Endothelial cell of umbilical vein (primary cell): Measurements from ENCODE around the gene TBC1D14. TPM values are rescaled to one million over a fixed set of nuclear protein-coding genes. Genes with fewer than 3 reads are reported as not detected.

Source experiments
- BruUV-seq: library from RNA; stranded (reverse); fragments of 400-500 nt; replicated peaks from 2 replicates; lab custom pipeline; 2021; lab: Mats Ljungman, UMichigan
- CTCF ChIA-PET: fragments of 300-600, 350-600 bp; sonication (Branson Sonifier 250); formaldehyde crosslinking; loops from one replicate; lab custom pipeline; 2021; ENCODE audit warnings: antibody characterized with exemption, inconsistent platforms; lab: Charles Lee
- POLR2A ChIA-PET: fragments of 300-600, 350-600 bp; sonication (Branson Sonifier 250); formaldehyde crosslinking; loops from one replicate; lab custom pipeline; 2021; ENCODE audit warnings: antibody characterized with exemption, inconsistent platforms; lab: Charles Lee
- DNase-seq: peaks from one replicate; pipeline ENCODE4 v3.0.0-alpha.2; 2011; ENCODE audit warnings: low read depth, low spot score
- FAIRE-seq: peaks from 2 replicates; lab custom pipeline; 2011; peaks lifted over from hg19 to GRCh38; lab: Jason Lieb, UNC
- H2AFZ ChIP-seq: 2 replicates; pipeline ENCODE4 v1.6.0; 2012; ENCODE audit warnings: low read depth, low read length, control low read depth, inconsistent platforms
- H3K27ac ChIP-seq: 2 replicates; pipeline ENCODE4 v1.5.1; 2011; ENCODE audit warnings: low read depth, mild to moderate bottlenecking, control low read depth, low read length, moderate library complexity; ENCODE audit not compliant: insufficient read depth
- H3K27me3 ChIP-seq, 2 experiments: 2 replicates each; pipeline versions ENCODE4 v1.6.0 to v1.6.1; 2011; ENCODE audit warnings: low read length in 2 of 2, mixed read lengths in 1 of 2; ENCODE audit not compliant: control insufficient read depth in 2 of 2, insufficient read depth in 2 of 2
- H3K36me3 ChIP-seq, 2 experiments: 2 replicates in 1 of 2; 3 replicates in 1 of 2; pipeline ENCODE4 v1.5.1; 2011; ENCODE audit warnings: low read length in 2 of 2, mild to moderate bottlenecking in 1 of 2, moderate library complexity in 1 of 2; ENCODE audit not compliant: control insufficient read depth in 2 of 2, insufficient read depth in 2 of 2; ENCODE audit errors: extremely low read depth in 1 of 2
- H3K4me1 ChIP-seq: 3 replicates; pipeline ENCODE4 v1.5.1; 2011; ENCODE audit warnings: mild to moderate bottlenecking, low read length; ENCODE audit not compliant: control insufficient read depth, insufficient read depth; ENCODE audit errors: extremely low read depth
- H3K4me2 ChIP-seq: 2 replicates; pipeline ENCODE4 v1.6.1; 2011; ENCODE audit warnings: low read length, control low read depth, mixed read lengths; ENCODE audit not compliant: insufficient read depth
- H3K4me3 ChIP-seq, 3 experiments: fragments of 200-600 bp in 1 of 3; sonication (generic), shearing (Covaris generic) in 1 of 3; replicated peaks in 1 of 3; 2 replicates each; pipeline ENCODE4 v1.5.1; 2011 to 2016; ENCODE audit warnings: control low read depth in 3 of 3, low read length in 3 of 3, mild to moderate bottlenecking in 2 of 3, inconsistent platforms in 1 of 3, low read depth in 1 of 3, moderate library complexity in 1 of 3; ENCODE audit not compliant: insufficient read depth in 1 of 3
- H3K79me2 ChIP-seq: 2 replicates; pipeline ENCODE4 v1.6.0; 2012; ENCODE audit warnings: low read length, inconsistent platforms; ENCODE audit not compliant: control insufficient read depth, insufficient read depth
- H3K9ac ChIP-seq: replicated peaks from 2 replicates; pipeline ENCODE3; 2011; ENCODE audit warnings: low read length, control low read depth; ENCODE audit not compliant: insufficient read depth; ENCODE audit errors: extremely low read depth
- H3K9me1 ChIP-seq: replicated peaks from 3 replicates; pipeline ENCODE4 v1.6.0; 2011; ENCODE audit warnings: mild to moderate bottlenecking, low read length; ENCODE audit not compliant: control insufficient read depth, insufficient read depth; ENCODE audit errors: extremely low read depth
- H3K9me3 ChIP-seq: replicated peaks from 2 replicates; pipeline ENCODE4 v1.5.1; 2012; ENCODE audit warnings: low read length, inconsistent platforms; ENCODE audit not compliant: control insufficient read depth, insufficient read depth
- H4K20me1 ChIP-seq: replicated peaks from 2 replicates; pipeline ENCODE3; 2011; ENCODE audit warnings: mild to moderate bottlenecking, low read length; ENCODE audit not compliant: control insufficient read depth, insufficient read depth; ENCODE audit errors: extremely low read depth
- CTCF ChIP-seq, 2 donors: IDR thresholded peaks; 1 replicate in 1 of 2; 2 replicates in 1 of 2; pipeline ENCODE4 v1.5.1; 2011; ENCODE audit warnings: low read length in 2 of 2, mild to moderate bottlenecking in 2 of 2, moderate library complexity in 2 of 2, control low read depth in 1 of 2, inconsistent platforms in 1 of 2, low read depth in 1 of 2; ENCODE audit not compliant: insufficient read depth in 1 of 2; ENCODE audit errors: extremely low read depth in 1 of 2
- EZH2 ChIP-seq: IDR thresholded peaks from 2 replicates; pipeline ENCODE4 v1.6.1; 2012; ENCODE audit warnings: borderline replicate concordance, low read depth, mild to moderate bottlenecking, moderate library complexity, low read length, inconsistent platforms; ENCODE audit not compliant: severe bottlenecking
- FOS ChIP-seq: IDR thresholded peaks from 2 replicates; pipeline ENCODE4 v1.6.1; 2011; ENCODE audit warnings: mild to moderate bottlenecking, low read length, moderate library complexity, borderline replicate concordance; ENCODE audit not compliant: insufficient read depth
- GATA2 ChIP-seq: IDR thresholded peaks from 2 replicates; pipeline ENCODE4 v1.7.0; 2011; ENCODE audit warnings: low read depth, mild to moderate bottlenecking, moderate library complexity, mixed read lengths, low read length; ENCODE audit not compliant: insufficient read length, insufficient read depth
- JUN ChIP-seq: IDR thresholded peaks from 2 replicates; pipeline ENCODE4 v1.6.1; 2011; ENCODE audit warnings: borderline replicate concordance, low read depth; ENCODE audit not compliant: insufficient read length, insufficient read depth
- MAX ChIP-seq: IDR thresholded peaks from 2 replicates; pipeline ENCODE4 v1.6.1; 2011; ENCODE audit not compliant: insufficient read depth, insufficient read length
- MYC ChIP-seq: IDR thresholded peaks from one replicate; pipeline ENCODE4 v1.6.1; 2011; ENCODE audit warnings: mild to moderate bottlenecking, low read depth, low read length
- POLR2A ChIP-seq: IDR thresholded peaks from 2 replicates; pipeline ENCODE4 v1.6.1; 2012; ENCODE audit warnings: low read depth, mild to moderate bottlenecking, control low read depth, low read length
- POLR2AphosphoS5 ChIP-seq: IDR thresholded peaks from 2 replicates; pipeline ENCODE4 v1.6.1; 2012; ENCODE audit warnings: low read depth, mild to moderate bottlenecking, control low read depth, low read length, moderate library complexity; ENCODE audit not compliant: insufficient read depth
- dilution Hi-C: fragments of 300-500 bp; cut with MboI; formaldehyde crosslinking; loops from one replicate; pipeline ENCODE4 v1.15.0; 2019; ENCODE audit warnings: low sequenced_read_pairs; ENCODE audit not compliant: extremely low pct_ligation_motif_present
- intact Hi-C: fragments of 100-400 bp; cut with micrococcal nuclease; formaldehyde crosslinking; loops from one replicate; pipeline ENCODE4 v1.10.0; 2022
- polyA plus RNA-seq, 4 experiments: library from polyadenylated mRNA; depleted of rRNA in 3 of 4; stranded (reverse) in 3 of 4; unstranded in 1 of 4; fragments of >200 nt; gene quantifications; 2 replicates each; pipeline versions ENCODE4 v1.2.1 to v1.2.3, GENCODE V29; 2011 to 2012; ENCODE audit warnings: missing spikeins in 1 of 4
- total RNA-seq: library from RNA; stranded (reverse); gene quantifications from 2 replicates; pipeline ENCODE4 v1.2.3, GENCODE V29; 2021

Gene TBC1D14
- total and polyA plus RNA-seq, 2 donors (not counting 3 experiments of a cell fraction or from before 2014, with no cell fraction given), result 23.7 to 24.8 TPM

- intact Hi-C loops, result no loop called here
- Histone ChIP-seq H3K4me1 (peaks cover 18% of the 10 kb centered on the region), H3K4me2 (no peak overlapping the region), H3K27ac (no peak overlapping the region), H3K4me3 (no peak overlapping the region), H3K9me3 (no peaks in the 10 kb centered on the region), H2AFZ (no peak overlapping the region), H3K27me3 (no peaks in the 10 kb centered on the region), H3K79me2 (no peaks in the 10 kb centered on the region), H3K36me3 (no peaks in the 10 kb centered on the region), H4K20me1 (no peaks in the 10 kb centered on the region), H3K9ac (no peak overlapping the region), H3K9me1 (no peaks in the 10 kb centered on the region)
- POLR2A ChIA-PET, result interaction anchor here (0.6 kb wide), 1 partner anchor 120 kb away, joined by 3 read pairs; no protein-coding TSS in a partner anchor
- dilution Hi-C loops, result no loop called here
- FAIRE-seq, result no peak
- no peak for TF ChIP-seq POLR2AphosphoS5
- DNase-seq, result no peak
- CTCF ChIA-PET, result interaction anchor here (1.5 kb wide), 1 partner anchor 14 kb away, joined by 3 read pairs; no protein-coding TSS in a partner anchor
- no TSS peak for BruUV-seq
Observed at GRCh38 chr4:6916069-6916586, 6.5 kb downstream of the TBC1D14 start.

- FAIRE-seq, result peak; percentile 62
Observed at GRCh38 chr4:6916587-6917460, 7.2 kb downstream of the TBC1D14 start.

More at GRCh38 chr4:6916587-6917460, 7.2 kb downstream of the TBC1D14 start:
- intact Hi-C loops (no loop called here), dilution Hi-C loops (no loop called here)
- no peak for TF ChIP-seq POLR2AphosphoS5
- TF ChIP-seq MYC, result no peak
- TF ChIP-seq POLR2A, result no peak
- TF ChIP-seq CTCF (IDR thresholded peaks at IDR 0.05; ENCODE audit: extremely low read depth in 1 of 2, insufficient read depth in 1 of 2, low read depth in 1 of 2, low read length in 2 of 2), result no peak
- TF ChIP-seq EZH2, result no peak
- peak; percentile 25 for TF ChIP-seq FOS
- peak; percentile 49 for TF ChIP-seq JUN
- no peak for TF ChIP-seq MAX
- TF ChIP-seq GATA2, result peak; percentile 19
- Histone ChIP-seq H3K9ac (no peak overlapping the region), H3K79me2 (no peaks in the 10 kb centered on the region), H3K9me1 (no peaks in the 10 kb centered on the region), H3K4me2 (no peak overlapping the region), H3K36me3 (no peaks in the 10 kb centered on the region), H4K20me1 (no peaks in the 10 kb centered on the region), H2AFZ (no peak overlapping the region), H3K4me1 (peaks cover 18% of the 10 kb centered on the region), H3K27ac (no peak overlapping the region), H3K9me3 (no peaks in the 10 kb centered on the region), H3K4me3 (no peak overlapping the region), H3K27me3 (no peaks in the 10 kb centered on the region)
- no TSS peak for BruUV-seq
- POLR2A ChIA-PET, result interaction anchor here (0.6 kb wide), 1 partner anchor 121 kb away, joined by 3 read pairs; no protein-coding TSS in a partner anchor
- DNase-seq, result peak; percentile 20
- CTCF ChIA-PET, result interaction anchor here (0.9 to 1.5 kb wide), 8 partner anchors 8 to 154 kb away, joined by 3 to 5 read pairs (median 3); no protein-coding TSS in a partner anchor
